Measurements from ENCODE around the gene GBA2.

The GBA2 gene

DNA sequence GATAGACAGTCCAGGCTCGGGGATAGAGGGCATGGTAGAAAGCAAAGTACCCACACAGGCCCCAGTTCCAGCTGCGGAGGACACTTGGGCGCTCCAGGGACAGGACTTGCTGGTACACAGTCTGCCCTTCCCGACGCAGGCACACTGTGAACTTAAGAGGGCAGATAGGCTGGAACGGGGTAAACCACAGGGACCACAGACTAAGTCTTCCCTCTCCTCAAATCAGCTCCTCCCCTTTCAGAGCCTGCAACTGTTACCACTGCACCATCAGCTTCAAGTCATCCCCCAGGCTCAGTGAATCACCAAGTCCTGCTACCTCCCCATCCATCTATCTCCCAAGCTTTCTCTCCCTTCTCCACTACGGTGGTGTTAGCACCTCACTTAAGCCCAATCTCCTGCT, 7.3 kb downstream of the GBA2 start:
- WGBS, 2 donors (ENCODE audit: extremely low coverage in 2 of 2, insufficient read length in 2 of 2, insufficient replicate concordance in 1 of 2): no CpG with 5 or more reads among the region's 7 CpGs
- no peak overlapping the region for H3K4me2 ChIP-seq (ENCODE audit: insufficient read depth, low read length, poor library complexity, severe bottlenecking)
- no peak overlapping the region for H3K18ac ChIP-seq (ENCODE audit: low read length)
- H3K23ac ChIP-seq (ENCODE audit: low read depth, low read length, poor library complexity): no peak overlapping the region
- no peak overlapping the region for H4K91ac ChIP-seq (ENCODE audit: low read depth, low read length, poor library complexity)
- H3K36me3 ChIP-seq (replicated peaks in 1 of 2; ENCODE audit: control insufficient read depth in 2 of 2, insufficient read depth in 2 of 2, low read length in 2 of 2): peaks cover 68 to 97% of the 10 kb centered on the region in 2 donors
- H3K14ac ChIP-seq (ENCODE audit: low read length): no peak overlapping the region
- no peaks in the 10 kb centered on the region for H3K27me3 ChIP-seq (ENCODE audit: control insufficient read depth in 3 of 3, insufficient read depth in 3 of 3, low read depth in 1 of 3, low read length in 3 of 3)
- no peak overlapping the region for H3K9ac ChIP-seq (ENCODE audit: low read depth, low read length, poor library complexity)
- peaks cover 1 to 3% of the 10 kb centered on the region in 2 donors for H3K4me1 ChIP-seq (ENCODE audit: control insufficient read depth in 2 of 2, insufficient read depth in 1 of 2, low read depth in 1 of 2, low read length in 2 of 2)
- no peaks in the 10 kb centered on the region for H3K9me3 ChIP-seq (replicated peaks in 1 of 2; ENCODE audit: control insufficient read depth in 2 of 2, insufficient read depth in 1 of 2, low read depth in 1 of 2, low read length in 2 of 2)
- H2BK5ac ChIP-seq (ENCODE audit: low read length): no peak overlapping the region
- H3K79me1 ChIP-seq (ENCODE audit: low read depth, low read length): no peaks in the 10 kb centered on the region
- H2BK120ac ChIP-seq (ENCODE audit: low read depth, low read length): no peak overlapping the region
- H2BK12ac ChIP-seq (ENCODE audit: low read length): no peak overlapping the region
- no peak overlapping the region for H3K4ac ChIP-seq (ENCODE audit: low read length)
- no peak overlapping the region for H2BK15ac ChIP-seq (ENCODE audit: low read length)
- no peak overlapping the region for H2AK5ac ChIP-seq (ENCODE audit: low read depth, low read length)
- no peak overlapping the region for H3K4me3 ChIP-seq (ENCODE audit: low read length in 2 of 2)
- no peak overlapping the region for H4K8ac ChIP-seq (ENCODE audit: low read depth, low read length)
- DNase-seq (ENCODE audit: low spot score): no peak
- H3K27ac ChIP-seq (replicated peaks; ENCODE audit: low read length): no peak overlapping the region
- H2AFZ ChIP-seq (ENCODE audit: low read length): no peak overlapping the region

DNA sequence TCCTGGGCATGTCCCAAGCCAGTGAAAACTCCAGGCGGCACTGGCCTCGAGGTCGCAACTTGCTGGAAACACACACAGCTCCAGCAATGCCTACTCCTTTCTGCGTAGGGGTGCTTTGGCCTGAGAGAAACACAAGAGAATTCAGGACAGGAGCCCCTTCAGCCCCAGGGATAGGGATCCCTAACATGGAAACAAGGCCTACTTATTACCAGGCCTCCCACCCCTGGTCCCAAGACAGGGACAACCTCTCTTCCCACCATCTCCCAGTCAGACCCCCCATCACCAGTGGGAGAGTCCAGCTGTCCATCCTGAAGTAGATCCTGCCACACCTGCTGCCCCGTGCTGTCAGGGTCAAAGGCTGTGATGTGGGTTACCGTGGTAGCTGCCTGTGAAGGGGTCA, 8.8 kb downstream of the GBA2 start:
- peaks cover 2 to 3% of the 10 kb centered on the region in 2 donors for H3K4me1 ChIP-seq (ENCODE audit: control insufficient read depth in 2 of 2, insufficient read depth in 1 of 2, low read depth in 1 of 2, low read length in 2 of 2)
- WGBS, 2 donors (ENCODE audit: extremely low coverage in 2 of 2, insufficient read length in 2 of 2, insufficient replicate concordance in 1 of 2): no CpG with 5 or more reads among the region's 6 CpGs
- no peak overlapping the region for H2BK15ac ChIP-seq (ENCODE audit: low read length)
- no peak overlapping the region for H2BK12ac ChIP-seq (ENCODE audit: low read length)
- peak overlapping the region; percentile 9 for H3K9ac ChIP-seq (ENCODE audit: low read depth, low read length, poor library complexity)
- H4K91ac ChIP-seq (ENCODE audit: low read depth, low read length, poor library complexity): no peak overlapping the region
- DNase-seq (ENCODE audit: low spot score): no peak
- H3K23ac ChIP-seq (ENCODE audit: low read depth, low read length, poor library complexity): no peak overlapping the region
- H2BK120ac ChIP-seq (ENCODE audit: low read depth, low read length): no peak overlapping the region
- H3K79me1 ChIP-seq (ENCODE audit: low read depth, low read length): no peaks in the 10 kb centered on the region
- H3K36me3 ChIP-seq (replicated peaks in 1 of 2; ENCODE audit: control insufficient read depth in 2 of 2, insufficient read depth in 2 of 2, low read length in 2 of 2): peaks cover 81 to 98% of the 10 kb centered on the region in 2 donors
- no peak overlapping the region for H3K4me3 ChIP-seq (ENCODE audit: low read length in 2 of 2)
- no peak overlapping the region for H3K18ac ChIP-seq (ENCODE audit: low read length)
- H3K4me2 ChIP-seq (ENCODE audit: insufficient read depth, low read length, poor library complexity, severe bottlenecking): no peak overlapping the region
- H3K9me3 ChIP-seq (replicated peaks in 1 of 2; ENCODE audit: control insufficient read depth in 2 of 2, insufficient read depth in 1 of 2, low read depth in 1 of 2, low read length in 2 of 2): no peaks in the 10 kb centered on the region
- no peak overlapping the region for H2AK5ac ChIP-seq (ENCODE audit: low read depth, low read length)
- H3K4ac ChIP-seq (ENCODE audit: low read length): no peak overlapping the region
- no peak overlapping the region for H3K14ac ChIP-seq (ENCODE audit: low read length)
- H2BK5ac ChIP-seq (ENCODE audit: low read length): no peak overlapping the region
- H2AFZ ChIP-seq (ENCODE audit: low read length): no peak overlapping the region
- H4K8ac ChIP-seq (ENCODE audit: low read depth, low read length): no peak overlapping the region
- no peaks in the 10 kb centered on the region for H3K27me3 ChIP-seq (ENCODE audit: control insufficient read depth in 3 of 3, insufficient read depth in 3 of 3, low read depth in 1 of 3, low read length in 3 of 3)
- no peak overlapping the region for H3K27ac ChIP-seq (replicated peaks; ENCODE audit: low read length)

DNA sequence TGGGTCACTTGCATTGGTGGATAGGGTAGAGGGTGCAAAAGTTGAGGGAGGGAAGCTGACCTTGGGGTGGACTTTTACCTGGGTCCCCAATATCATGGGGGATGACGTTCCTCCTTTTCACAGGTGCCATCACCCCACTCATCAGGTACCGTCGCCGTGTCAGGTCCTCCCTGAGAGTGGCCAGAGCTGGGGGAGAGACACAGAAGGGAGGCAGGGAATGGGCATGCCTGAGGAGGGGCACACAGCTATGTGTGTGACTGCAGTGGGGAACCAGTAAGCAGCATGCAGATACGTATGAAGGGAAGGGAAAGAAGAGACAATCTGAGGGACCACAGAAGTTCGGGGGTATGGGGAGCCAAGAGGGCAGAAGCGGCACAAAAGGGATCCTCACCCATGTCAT, 10.1 kb downstream of the GBA2 start:
- Histone ChIP-seq H2BK15ac (ENCODE audit: low read length) (no peak overlapping the region), H3K4me2 (ENCODE audit: insufficient read depth, low read length, poor library complexity, severe bottlenecking) (no peak overlapping the region), H3K4me1 (ENCODE audit: control insufficient read depth in 2 of 2, insufficient read depth in 1 of 2, low read depth in 1 of 2, low read length in 2 of 2) (peaks cover 2 to 4% of the 10 kb centered on the region in 2 donors), H3K27ac (replicated peaks; ENCODE audit: low read length) (no peak overlapping the region), H3K36me3 (replicated peaks in 1 of 2; ENCODE audit: control insufficient read depth in 2 of 2, insufficient read depth in 2 of 2, low read length in 2 of 2) (peaks cover 77 to 98% of the 10 kb centered on the region in 2 donors), H3K14ac (ENCODE audit: low read length) (no peak overlapping the region), H3K4ac (ENCODE audit: low read length) (no peak overlapping the region), H2BK12ac (ENCODE audit: low read length) (no peak overlapping the region), H4K91ac (ENCODE audit: low read depth, low read length, poor library complexity) (no peak overlapping the region), H2AK5ac (ENCODE audit: low read depth, low read length) (no peak overlapping the region), H3K79me1 (ENCODE audit: low read depth, low read length) (no peaks in the 10 kb centered on the region), H2BK120ac (ENCODE audit: low read depth, low read length) (no peak overlapping the region), H3K4me3 (ENCODE audit: low read length in 2 of 2) (no peak overlapping the region), H3K9me3 (replicated peaks in 1 of 2; ENCODE audit: control insufficient read depth in 2 of 2, insufficient read depth in 1 of 2, low read depth in 1 of 2, low read length in 2 of 2) (no peaks in the 10 kb centered on the region), H3K27me3 (ENCODE audit: control insufficient read depth in 3 of 3, insufficient read depth in 3 of 3, low read depth in 1 of 3, low read length in 3 of 3) (no peaks in the 10 kb centered on the region), H3K9ac (ENCODE audit: low read depth, low read length, poor library complexity) (no peak overlapping the region), H3K23ac (ENCODE audit: low read depth, low read length, poor library complexity) (no peak overlapping the region), H4K8ac (ENCODE audit: low read depth, low read length) (no peak overlapping the region), H2BK5ac (ENCODE audit: low read length) (no peak overlapping the region), H3K18ac (ENCODE audit: low read length) (no peak overlapping the region), H2AFZ (ENCODE audit: low read length) (no peak overlapping the region)
- no CpG with 5 or more reads among the region's 7 CpGs for WGBS, 2 donors (ENCODE audit: extremely low coverage in 2 of 2, insufficient read length in 2 of 2, insufficient replicate concordance in 1 of 2)
- DNase-seq (ENCODE audit: low spot score): no peak

DNA sequence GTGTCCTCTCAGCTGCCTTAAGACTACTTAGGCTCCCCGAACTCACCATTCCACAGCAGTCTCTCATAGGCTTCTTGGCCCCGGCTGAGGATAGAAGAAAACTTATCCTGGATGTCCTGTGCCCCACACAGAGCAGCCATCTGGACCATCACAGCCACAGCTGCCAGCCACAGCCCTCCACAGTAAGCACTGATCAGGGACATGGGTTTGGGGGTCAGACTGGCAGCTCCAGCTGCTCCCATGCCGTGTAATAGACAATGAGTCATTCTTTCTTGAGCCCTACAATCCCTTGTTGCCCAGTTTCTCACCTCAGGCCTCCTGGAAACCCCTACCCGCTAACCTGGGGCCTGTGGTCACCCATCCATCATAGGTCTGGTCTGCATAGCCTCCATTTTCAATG, 10.8 kb downstream of the GBA2 start:
- no peak overlapping the region for H2BK12ac ChIP-seq (ENCODE audit: low read length)
- no peak overlapping the region for H3K23ac ChIP-seq (ENCODE audit: low read depth, low read length, poor library complexity)
- H3K4me2 ChIP-seq (ENCODE audit: insufficient read depth, low read length, poor library complexity, severe bottlenecking): no peak overlapping the region
- H3K27me3 ChIP-seq (ENCODE audit: control insufficient read depth in 3 of 3, insufficient read depth in 3 of 3, low read depth in 1 of 3, low read length in 3 of 3): no peaks in the 10 kb centered on the region
- H3K4me1 ChIP-seq (ENCODE audit: control insufficient read depth in 2 of 2, insufficient read depth in 1 of 2, low read depth in 1 of 2, low read length in 2 of 2): peaks cover 5 to 9% of the 10 kb centered on the region in 2 donors
- H2AK5ac ChIP-seq (ENCODE audit: low read depth, low read length): no peak overlapping the region
- H2BK120ac ChIP-seq (ENCODE audit: low read depth, low read length): no peak overlapping the region
- H2BK5ac ChIP-seq (ENCODE audit: low read length): no peak overlapping the region
- H3K18ac ChIP-seq (ENCODE audit: low read length): no peak overlapping the region
- H3K9me3 ChIP-seq (replicated peaks in 1 of 2; ENCODE audit: control insufficient read depth in 2 of 2, insufficient read depth in 1 of 2, low read depth in 1 of 2, low read length in 2 of 2): no peaks in the 10 kb centered on the region
- H2AFZ ChIP-seq (ENCODE audit: low read length): no peak overlapping the region
- no peak overlapping the region for H3K4me3 ChIP-seq (ENCODE audit: low read length in 2 of 2)
- H3K14ac ChIP-seq (ENCODE audit: low read length): no peak overlapping the region
- no CpG with 5 or more reads among the region's 4 CpGs for WGBS, 2 donors (ENCODE audit: extremely low coverage in 2 of 2, insufficient read length in 2 of 2, insufficient replicate concordance in 1 of 2)
- DNase-seq (ENCODE audit: low spot score): no peak
- H3K36me3 ChIP-seq (replicated peaks in 1 of 2; ENCODE audit: control insufficient read depth in 2 of 2, insufficient read depth in 2 of 2, low read length in 2 of 2): peaks cover 72 to 97% of the 10 kb centered on the region in 2 donors
- no peak overlapping the region for H2BK15ac ChIP-seq (ENCODE audit: low read length)
- no peak overlapping the region for H3K4ac ChIP-seq (ENCODE audit: low read length)
- no peak overlapping the region for H3K9ac ChIP-seq (ENCODE audit: low read depth, low read length, poor library complexity)
- no peak overlapping the region for H4K91ac ChIP-seq (ENCODE audit: low read depth, low read length, poor library complexity)
- H3K79me1 ChIP-seq (ENCODE audit: low read depth, low read length): no peaks in the 10 kb centered on the region
- no peak overlapping the region for H4K8ac ChIP-seq (ENCODE audit: low read depth, low read length)
- no peak overlapping the region for H3K27ac ChIP-seq (replicated peaks; ENCODE audit: low read length)

Measured in neuronal stem cell (in vitro differentiated cells).